Measurements from ENCODE around the gene ENPP6.
"Not testable (repeated sequence)": the region's sequence is repeated elsewhere in the genome, so short reads cannot be mapped to it uniquely, and the experiment has no call there.

The ENPP6 gene

GRCh38 chr4:184061582-184061981, 156.1 kb downstream of the ENPP6 start:
- DNase-seq (ENCODE audit: low read depth) = no peak

GRCh38 chr4:184059099-184059498, 158.6 kb downstream of the ENPP6 start:
- no peak for DNase-seq (ENCODE audit: low read depth)

GRCh38 chr4:184058026-184058425, 159.6 kb downstream of the ENPP6 start:
- DNase-seq (ENCODE audit: low read depth) = no peak

GRCh38 chr4:184056877-184057276, 160.8 kb downstream of the ENPP6 start:
- DNase-seq (ENCODE audit: low read depth) = no peak

GRCh38 chr4:184053434-184053833, 164.2 kb downstream of the ENPP6 start:
- DNase-seq (ENCODE audit: low read depth) = no peak

GRCh38 chr4:184052616-184053015, 165.1 kb downstream of the ENPP6 start:
- no peak for DNase-seq (ENCODE audit: low read depth)

GRCh38 chr4:184051262-184051661, 166.4 kb downstream of the ENPP6 start:
- DNase-seq (ENCODE audit: low read depth) = not testable (repeated sequence)

GRCh38 chr4:184046148-184046547, 171.5 kb downstream of the ENPP6 start:
- DNase-seq (ENCODE audit: low read depth) = no peak

GRCh38 chr4:184041156-184041555, 176.5 kb downstream of the ENPP6 start:
- DNase-seq (ENCODE audit: low read depth) = no peak

- no peak for DNase-seq (ENCODE audit: low read depth)
These were observed 177.7 kb downstream of the ENPP6 start for GRCh38 chr4:184039963-184040383.

All from stimulated activated CD8-positive, alpha-beta memory T cell treated with anti-CD3 and anti-CD28 coated beads, Interleukin-12 subunit alpha, Interleukin-12 subunit beta, amount 100 ng/mL, for 1 hour (primary cell).